Epithelial cell of esophagus (primary cell): ENCODE results near the gene PLEKHH1.

Experiments used
- DNase-seq: peaks from one replicate; pipeline ENCODE4 v3.0.0; 2010; ENCODE audit warnings: low read depth
- H3K4me3 ChIP-seq: 2 replicates; pipeline ENCODE4 v1.5.1; 2011; ENCODE audit warnings: mild to moderate bottlenecking, low read length, control low read depth
- TF ChIP-seq, protein P1 (sequence below): IDR thresholded peaks from 2 replicates; pipeline ENCODE4 v1.5.1; 2011; ENCODE audit warnings: low read depth, mild to moderate bottlenecking, low read length, control low read depth, inconsistent platforms; ENCODE audit not compliant: insufficient read depth; ENCODE audit errors: missing control alignments

PLEKHH1 gene

DNA sequence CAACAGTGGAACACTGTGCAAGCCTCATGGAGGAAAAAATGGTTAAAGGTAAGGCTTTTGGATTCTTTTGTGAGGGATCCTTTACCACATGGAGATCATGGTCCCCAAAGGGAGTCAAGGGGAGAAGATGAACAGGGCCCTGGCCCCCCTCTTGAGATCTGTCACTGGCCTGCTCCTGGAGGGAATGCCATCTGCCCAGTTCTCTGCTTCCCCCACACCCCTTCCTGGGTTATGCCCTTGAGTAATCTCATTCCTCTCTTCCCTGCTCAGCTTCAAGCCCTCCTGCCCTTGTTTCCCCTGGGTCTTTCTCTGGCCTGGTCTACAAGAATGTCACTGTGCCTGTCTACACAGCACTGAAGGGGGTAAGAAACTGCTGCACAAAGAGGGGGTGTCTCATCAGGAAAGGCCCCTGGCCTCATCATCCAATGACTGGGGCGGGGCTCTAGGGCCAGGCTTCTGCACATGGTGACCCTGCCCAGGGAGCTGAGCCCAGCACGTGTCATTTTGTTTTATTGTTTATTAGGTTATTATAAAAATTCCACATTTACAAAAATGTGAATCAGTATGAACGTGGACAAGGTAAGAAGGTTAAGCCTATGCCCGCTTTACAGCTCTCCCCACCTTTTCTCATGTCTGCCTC is 36.7 kb downstream of the PLEKHH1 start:
- no peak for DNase-seq

GRCh38 chr14:67570453-67570852 is 37.4 kb downstream of the PLEKHH1 start:
- DNase-seq, result no peak
- TF ChIP-seq, protein P1, sequence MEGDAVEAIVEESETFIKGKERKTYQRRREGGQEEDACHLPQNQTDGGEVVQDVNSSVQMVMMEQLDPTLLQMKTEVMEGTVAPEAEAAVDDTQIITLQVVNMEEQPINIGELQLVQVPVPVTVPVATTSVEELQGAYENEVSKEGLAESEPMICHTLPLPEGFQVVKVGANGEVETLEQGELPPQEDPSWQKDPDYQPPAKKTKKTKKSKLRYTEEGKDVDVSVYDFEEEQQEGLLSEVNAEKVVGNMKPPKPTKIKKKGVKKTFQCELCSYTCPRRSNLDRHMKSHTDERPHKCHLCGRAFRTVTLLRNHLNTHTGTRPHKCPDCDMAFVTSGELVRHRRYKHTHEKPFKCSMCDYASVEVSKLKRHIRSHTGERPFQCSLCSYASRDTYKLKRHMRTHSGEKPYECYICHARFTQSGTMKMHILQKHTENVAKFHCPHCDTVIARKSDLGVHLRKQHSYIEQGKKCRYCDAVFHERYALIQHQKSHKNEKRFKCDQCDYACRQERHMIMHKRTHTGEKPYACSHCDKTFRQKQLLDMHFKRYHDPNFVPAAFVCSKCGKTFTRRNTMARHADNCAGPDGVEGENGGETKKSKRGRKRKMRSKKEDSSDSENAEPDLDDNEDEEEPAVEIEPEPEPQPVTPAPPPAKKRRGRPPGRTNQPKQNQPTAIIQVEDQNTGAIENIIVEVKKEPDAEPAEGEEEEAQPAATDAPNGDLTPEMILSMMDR, result no peak
- no peak overlapping the region for H3K4me3 ChIP-seq

More for the DNA sequence above, 36.7 kb downstream of the PLEKHH1 start:
- H3K4me3 ChIP-seq, result no peak overlapping the region
- TF ChIP-seq, protein P1, result no peak

DNA sequence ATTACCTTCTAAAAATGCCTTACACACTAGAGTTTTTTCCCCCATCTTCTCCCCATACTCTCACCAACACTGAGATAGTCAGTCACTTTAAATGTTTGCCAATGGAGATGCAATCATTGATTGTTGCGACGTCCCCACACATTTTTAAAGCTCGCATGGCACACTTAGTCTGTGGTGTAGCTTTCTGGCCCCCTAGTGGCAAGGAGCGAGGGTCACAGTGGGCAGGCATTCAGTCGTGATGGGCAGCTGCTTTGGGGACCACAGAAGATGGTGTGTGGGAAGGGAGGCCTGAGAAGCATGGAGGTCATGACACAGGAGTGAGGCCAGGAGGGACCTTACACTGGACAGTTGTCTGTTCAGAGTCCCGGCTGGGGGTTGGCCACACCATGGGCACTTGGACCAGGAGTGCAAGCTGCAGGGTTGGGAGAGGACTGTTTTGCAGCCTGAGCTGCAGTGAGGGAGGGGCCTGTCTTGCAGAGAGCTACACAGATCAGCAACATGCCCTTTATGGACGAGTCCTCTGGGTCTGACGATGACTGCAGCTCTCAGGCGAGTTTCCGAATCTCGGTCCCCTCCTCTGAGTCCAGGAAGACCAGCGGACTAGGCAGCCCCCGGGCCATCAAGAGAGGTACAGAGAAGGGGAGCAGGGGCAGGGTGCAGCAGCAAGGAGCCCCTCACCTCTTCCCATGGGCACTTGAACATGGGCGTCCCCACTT is 38.3 kb downstream of the PLEKHH1 start:
- peak; percentile 63 for DNase-seq
- TF ChIP-seq, protein P1, result peak; percentile 92
- no peak overlapping the region for H3K4me3 ChIP-seq

DNA sequence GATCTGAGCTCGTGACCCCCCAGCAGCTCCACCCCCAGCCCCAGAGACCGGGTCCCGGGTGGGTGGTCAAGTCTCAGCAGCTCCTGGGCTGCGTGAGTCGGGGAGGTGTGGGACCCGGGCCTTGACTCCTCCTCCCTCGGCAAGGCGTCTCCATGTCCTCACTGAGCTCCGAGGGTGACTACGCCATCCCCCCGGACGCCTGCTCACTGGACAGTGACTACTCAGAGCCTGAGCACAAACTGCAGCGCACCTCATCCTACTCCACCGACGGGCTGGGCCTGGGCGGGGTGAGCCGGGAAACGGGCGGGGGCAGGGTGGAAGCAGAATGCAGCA is 38.9 kb downstream of the PLEKHH1 start:
- no peak for DNase-seq
- TF ChIP-seq, protein P1, result no peak
- H3K4me3 ChIP-seq, result no peak overlapping the region

GRCh38 chr14:67572608-67573007 is 39.5 kb downstream of the PLEKHH1 start:
- no peak for DNase-seq
- TF ChIP-seq, protein P1, result no peak
- H3K4me3 ChIP-seq, result no peak overlapping the region

DNA sequence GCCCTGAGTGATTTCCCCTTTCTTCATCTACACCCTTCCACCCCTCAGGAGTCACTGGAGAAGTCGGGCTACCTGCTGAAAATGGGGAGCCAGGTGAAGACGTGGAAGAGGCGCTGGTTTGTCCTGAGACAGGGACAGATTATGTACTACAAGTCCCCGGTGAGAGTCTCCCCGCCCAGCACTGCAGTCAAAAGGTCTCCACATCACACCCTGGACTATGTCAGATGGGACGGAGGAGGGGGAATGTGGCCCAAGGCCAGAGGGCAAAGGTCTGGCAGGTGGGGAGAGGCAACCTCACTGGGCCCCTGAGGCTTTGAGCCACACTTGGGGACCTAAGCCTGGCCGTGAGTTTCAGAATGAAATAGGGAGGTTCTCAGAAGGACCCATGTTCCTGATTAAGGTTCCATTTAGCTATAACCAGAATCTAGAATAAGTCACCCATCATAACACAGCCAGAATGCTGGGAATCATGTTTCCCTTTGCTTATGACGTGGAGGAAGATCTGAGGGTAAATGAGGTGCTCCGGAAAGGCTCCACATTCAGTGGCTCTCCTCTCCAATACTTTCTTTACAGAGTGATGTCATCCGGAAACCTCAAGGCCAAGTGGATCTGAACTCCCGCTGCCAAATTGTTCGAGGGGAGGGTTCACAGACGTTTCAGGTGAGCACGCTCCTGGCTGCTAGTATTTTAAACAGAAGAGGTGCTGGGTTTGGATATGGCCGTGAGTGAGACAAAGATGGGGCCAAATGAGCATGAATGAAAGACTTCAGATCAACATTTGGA is 40.3 kb downstream of the PLEKHH1 start:
- DNase-seq, result no peak
- TF ChIP-seq, protein P1, result no peak
- H3K4me3 ChIP-seq, result no peak overlapping the region
